NCI-H2029 treated with DMSO at 0.1 percent for 48 hours (cell line): ENCODE results near the gene IL6.
"Not testable (repeated sequence)": the region's sequence is repeated elsewhere in the genome, so short reads cannot be mapped to it uniquely, and the experiment has no call there.

Experiments
- DNase-seq: peaks from one replicate; lab custom pipeline; 2025; lab: John Stamatoyannopoulos, UW

Gene IL6

DNA sequence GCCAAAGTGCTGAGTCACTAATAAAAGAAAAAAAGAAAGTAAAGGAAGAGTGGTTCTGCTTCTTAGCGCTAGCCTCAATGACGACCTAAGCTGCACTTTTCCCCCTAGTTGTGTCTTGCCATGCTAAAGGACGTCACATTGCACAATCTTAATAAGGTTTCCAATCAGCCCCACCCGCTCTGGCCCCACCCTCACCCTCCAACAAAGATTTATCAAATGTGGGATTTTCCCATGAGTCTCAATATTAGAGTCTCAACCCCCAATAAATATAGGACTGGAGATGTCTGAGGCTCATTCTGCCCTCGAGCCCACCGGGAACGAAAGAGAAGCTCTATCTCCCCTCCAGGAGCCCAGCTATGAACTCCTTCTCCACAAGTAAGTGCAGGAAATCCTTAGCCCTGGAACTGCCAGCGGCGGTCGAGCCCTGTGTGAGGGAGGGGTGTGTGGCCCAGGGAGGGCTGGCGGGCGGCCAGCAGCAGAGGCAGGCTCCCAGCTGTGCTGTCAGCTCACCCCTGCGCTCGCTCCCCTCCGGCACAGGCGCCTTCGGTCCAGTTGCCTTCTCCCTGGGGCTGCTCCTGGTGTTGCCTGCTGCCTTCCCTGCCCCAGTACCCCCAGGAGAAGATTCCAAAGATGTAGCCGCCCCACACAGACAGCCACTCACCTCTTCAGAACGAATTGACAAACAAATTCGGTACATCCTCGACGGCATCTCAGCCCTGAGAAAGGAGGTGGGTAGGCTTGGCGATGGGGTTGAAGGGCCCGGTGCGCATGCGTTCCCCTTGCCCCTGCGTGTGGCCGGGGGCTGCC, at the start of gene IL6:
Gene IL6, plus strand, starts transcription at position 294 of the 807 bp plus-strand sequence. Its CDS starts 63 bp downstream, at position 357.
- DNase-seq = peak; percentile 50

DNA sequence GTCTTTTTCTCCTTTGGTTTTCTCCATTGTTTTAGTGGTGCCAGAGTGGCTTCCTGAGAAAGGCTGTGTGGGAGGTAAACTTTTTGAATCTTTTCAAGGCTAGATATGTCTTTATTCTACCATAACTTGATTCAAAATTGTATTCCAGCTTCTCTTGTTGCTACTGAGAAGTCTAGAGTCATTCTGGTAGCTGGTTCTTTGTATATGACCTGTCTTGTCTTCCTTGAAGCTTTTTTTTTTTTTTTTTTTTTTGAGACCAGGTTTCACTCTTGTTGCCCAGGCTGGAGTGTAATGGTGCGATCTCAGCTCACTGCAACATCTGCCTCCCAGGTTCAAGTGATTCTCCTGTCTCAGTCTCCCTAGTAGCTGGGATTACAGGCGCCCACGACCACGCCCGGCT, 49.7 kb upstream of the IL6 start:
- DNase-seq = not testable (repeated sequence)

DNA sequence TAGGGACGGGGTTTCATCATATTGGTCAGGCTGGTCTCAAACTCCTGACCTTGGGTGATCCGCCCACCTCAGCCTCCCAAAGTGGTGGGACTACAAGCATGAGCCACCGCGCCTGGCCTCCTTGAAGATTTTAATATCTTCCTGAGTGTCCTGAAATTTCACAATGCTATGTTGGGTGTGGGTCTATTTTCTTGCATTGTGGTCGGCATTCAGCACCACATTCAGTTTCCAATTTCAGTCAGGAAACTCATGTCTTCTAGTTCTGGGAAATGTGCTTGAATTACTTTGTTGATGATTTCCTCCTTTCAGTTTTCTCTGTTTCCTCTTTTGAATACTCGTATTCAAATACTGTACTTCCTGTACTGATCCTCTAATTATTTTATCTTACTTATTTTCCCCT, 49.3 kb upstream of the IL6 start:
- DNase-seq = no peak

DNA sequence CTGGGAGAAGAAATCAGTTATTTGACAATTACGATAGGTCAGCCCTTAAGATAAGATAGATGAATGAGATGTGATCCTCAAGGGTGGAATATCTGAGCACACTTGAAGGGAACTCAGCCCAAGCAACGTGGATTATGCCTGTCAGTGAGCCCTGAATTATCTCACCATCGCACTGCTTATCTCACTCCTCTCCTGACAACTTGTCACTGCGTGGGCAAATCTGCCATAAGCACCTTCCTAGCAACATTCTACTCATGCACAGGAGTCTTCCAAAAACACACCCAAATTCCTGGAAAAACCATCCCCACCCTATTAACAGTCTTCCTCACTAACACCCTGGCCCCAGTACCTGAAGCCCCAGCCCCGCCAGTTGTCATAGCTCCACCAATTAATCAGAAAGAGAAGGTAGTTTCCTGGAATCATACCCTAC, 46.5 kb upstream of the IL6 start:
- no peak for DNase-seq

DNA sequence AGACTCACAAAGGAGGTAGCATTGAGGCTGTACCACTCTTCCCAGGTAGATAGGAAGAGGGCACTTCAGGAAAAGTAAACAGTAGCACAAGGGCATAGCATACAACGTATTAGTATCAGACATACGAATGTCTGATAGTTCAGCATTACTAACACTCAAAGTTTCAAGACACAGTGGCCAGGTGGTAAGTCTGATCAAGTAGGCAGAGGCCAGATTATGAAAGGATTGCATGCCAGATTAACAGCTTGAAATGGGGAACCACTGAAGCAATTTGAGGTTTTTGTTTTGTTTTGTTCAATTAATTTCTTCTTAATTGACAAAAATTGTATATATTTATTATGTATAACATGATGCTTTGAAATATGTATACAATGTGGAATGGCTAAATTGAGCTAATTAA, 45.7 kb upstream of the IL6 start:
- peak; percentile 43 for DNase-seq

DNA sequence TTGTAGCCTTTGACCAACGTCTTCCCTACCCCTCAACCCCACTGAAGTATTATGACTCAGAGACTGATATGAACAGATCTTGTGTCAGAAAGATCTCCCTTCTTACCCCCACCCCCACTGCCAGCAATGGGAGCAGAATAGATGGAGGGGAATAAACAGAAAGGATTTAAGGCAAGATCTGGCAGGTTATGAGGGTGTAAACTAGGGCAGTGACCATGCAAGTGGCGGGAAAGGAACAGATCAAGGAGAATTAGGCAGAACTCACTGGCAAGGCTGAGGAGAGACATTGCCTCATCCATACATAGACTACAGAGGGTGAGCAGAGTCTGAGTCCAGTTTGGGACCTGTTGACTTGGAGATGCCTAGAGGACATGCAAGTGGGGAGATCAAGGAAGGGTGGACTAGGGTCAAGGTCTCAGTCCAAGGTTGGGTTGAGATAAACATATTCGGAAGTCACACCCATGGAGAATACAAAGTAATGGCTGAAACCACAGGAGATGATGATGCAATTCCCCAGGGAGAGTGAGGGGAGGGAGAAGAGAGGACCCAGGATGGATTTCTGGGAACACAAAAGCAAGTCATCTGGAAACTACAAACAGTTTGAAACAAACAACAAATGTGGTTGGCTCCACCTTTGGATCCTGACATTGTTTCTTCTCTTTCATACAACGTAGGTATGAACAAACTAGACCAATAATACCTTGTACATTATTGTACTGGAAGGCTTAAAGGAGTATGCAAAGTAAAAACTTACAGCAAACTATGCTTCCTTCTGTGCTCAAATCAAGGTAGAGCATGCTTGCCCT, 44.9 kb upstream of the IL6 start:
- no peak for DNase-seq

DNA sequence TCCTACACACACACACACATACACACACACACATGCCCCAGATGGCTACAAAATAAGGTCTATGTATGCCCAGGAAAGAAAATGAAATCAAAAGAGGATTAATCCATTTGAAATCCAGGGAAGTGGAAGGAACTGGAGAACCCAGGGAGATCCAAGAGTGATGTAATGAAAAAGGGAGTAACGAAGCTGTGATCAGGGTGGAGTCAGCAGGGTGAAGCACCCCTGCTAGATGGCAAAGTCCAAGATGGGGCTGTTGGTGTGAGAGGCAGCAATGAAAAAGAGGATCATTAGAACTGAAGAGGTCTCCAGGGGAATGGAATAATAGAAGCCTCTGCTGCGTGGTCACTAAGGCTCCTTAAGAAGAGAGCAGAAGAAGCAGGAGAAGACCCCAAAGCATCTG, 43.6 kb upstream of the IL6 start:
- DNase-seq = no peak

DNA sequence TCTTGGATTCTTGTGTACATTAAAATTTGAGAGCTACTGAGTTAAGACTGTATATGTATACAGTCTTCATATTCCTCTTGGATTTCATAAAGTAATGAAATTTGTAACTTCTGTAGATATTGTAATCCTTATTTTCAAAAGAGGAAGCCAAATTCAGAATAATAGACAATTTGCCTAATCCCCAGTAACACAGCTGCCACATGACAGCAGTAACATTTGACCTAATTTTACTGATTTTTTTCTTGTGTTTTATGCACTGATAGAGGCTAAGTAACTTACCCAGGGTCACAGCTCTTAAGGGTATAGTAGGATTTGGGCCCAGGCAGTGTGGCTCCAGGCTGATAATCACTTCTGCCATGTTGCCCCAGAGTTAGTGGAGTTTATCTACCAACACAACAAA, 40.4 kb upstream of the IL6 start:
- DNase-seq = no peak

DNA sequence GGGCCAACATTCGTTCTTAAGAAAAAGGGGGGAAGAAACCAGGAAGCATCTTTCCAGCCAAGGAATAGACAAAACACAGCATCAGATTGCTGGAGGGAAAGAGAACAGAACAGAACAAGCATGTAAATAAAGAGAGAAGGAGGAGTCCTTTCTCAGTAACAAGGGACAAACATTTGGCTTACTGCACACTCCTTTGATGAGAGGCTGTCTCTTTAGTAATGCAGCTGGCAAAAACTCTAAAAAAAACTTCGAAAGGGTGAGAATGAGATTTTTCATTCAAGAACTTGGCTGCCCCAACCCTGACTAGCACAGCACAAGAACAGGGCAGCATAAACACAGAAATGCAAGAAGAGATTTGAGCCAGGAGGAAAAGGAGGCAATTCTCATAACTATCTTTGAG, 38.9 kb upstream of the IL6 start:
- DNase-seq = no peak

DNA sequence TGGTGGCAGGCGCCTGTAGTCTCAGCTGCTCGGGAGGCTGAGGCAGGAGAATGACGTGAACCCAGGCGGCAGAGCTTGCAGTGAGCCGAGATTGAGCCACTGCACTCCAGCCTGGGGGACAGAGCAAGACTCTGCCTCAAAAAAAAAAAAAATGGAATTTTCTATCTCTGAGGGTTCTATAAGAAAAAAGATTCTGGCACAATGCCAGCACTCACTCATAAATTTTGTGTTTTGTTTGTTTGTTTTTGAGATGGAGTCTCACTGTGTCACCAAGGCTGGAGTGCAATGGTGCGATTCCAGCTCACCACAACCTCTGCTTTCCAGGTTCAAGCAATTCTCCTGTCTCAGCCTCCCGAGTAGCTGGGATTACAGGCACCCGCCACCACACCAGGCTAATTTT, 38.1 kb upstream of the IL6 start:
- DNase-seq = not testable (repeated sequence)

DNA sequence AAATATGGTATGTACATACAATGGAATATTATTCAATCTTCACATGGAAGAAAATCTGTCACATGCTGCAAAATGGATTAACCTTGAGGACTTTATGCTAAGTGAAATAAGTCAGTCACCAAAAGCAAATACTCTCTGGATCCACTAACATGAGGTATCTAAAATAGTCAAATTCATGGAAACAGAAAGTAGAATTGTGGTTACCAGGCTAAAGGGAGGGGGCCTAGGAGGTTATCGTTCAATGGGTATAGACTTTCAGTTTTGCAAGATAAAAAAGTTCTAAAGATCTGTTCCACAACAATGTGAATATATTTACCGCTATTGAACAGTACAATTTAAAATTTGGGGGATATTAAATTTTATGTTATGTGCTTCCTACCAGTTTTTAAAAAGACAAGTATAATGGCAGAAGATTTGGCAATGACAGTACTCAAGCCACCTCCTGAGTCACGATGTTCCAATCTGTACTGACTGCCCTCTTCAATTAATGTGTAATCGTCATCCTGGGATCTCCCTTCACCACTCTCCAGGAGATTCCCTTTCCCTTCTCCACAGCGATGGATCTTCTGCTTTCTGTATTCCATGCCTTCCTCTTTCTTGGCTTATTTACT, 32.3 kb upstream of the IL6 start:
- no peak for DNase-seq

DNA sequence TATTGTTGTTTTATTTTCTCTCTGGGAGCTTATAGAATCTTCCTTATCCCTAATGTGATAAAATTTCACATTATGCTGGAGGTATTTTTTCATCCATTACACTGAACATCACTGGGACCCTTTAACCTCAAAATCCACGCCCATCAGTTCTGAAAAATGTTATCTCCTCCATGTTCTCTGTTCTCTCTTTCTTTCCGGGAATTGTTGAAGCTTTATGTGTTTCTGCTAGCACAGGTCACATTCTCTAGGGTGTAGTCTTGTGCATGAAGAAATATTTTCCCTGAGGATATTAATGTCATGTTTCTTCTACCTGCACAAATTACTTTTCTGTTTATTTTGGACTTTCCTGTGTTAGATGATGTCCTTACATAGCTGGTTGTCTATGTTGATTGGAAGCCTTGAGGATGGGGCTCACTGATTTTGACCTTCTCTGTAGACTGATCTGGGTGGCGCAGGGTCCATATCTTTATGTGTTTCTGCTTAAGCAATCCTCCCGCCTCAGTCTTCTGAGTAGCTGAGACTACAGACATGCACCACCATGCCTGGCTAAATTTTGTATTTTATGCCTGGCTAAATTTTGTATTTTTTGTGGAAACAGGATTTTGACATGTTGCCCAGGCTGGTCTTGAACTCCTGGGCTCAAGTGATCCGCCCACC, 31.4 kb upstream of the IL6 start:
- DNase-seq = no peak

DNA sequence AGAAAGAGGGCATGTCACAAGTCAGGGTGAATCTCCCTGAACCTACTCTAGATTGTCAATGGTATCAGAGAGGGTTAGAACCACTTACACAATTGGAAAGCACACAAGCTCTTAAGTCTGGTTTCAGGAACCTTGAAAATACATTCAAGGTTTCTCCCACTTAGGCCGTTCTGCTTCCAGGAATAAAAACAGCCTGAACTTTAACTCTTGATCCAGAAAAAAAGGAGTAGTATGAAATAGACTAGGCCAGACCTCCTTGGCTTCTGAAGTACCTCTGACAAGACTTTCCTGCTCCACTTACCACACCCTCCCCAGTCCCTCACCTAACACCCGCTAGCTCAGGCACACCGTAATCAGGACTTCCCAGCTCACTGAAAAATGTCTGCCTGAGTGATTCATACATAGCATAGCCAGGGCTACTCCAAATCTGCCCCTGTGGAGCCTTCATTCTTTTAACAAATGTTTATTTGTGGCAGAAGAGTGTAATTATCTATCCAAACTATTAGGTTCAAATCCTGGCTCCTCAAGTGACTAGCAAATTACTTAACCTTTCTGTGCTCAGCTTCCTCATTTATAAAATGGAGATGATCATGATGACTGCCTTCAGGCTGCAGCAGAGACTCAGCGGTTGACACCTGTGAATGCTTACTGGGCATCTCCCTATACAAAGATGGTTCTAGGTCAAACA, 30.3 kb upstream of the IL6 start:
- DNase-seq = no peak

DNA sequence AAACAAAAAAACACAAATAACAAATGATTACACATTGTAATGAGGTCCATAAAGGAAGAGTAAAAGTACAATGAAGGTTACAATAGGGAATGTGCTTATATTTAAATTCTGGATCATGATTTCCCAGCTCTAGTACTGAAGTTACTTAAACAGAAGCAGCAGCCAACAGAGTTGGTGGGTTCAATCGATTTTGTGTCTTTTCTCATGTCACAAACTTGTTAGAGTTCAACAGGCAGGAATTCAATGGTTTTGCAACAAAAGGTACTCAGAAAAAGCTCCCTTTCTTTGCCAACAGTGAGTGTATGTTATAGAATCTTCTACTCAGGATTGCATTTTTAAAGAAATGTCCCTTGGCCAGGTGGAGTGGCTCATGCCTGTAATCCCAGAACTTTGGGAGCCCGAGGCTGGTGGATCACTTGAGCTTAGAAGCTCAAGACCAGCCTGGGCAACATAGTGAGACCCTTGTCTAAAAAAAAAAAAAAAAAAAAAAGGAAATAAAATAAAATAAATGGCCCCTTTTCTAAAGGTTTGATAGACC, 29.6 kb upstream of the IL6 start:
- no peak for DNase-seq

DNA sequence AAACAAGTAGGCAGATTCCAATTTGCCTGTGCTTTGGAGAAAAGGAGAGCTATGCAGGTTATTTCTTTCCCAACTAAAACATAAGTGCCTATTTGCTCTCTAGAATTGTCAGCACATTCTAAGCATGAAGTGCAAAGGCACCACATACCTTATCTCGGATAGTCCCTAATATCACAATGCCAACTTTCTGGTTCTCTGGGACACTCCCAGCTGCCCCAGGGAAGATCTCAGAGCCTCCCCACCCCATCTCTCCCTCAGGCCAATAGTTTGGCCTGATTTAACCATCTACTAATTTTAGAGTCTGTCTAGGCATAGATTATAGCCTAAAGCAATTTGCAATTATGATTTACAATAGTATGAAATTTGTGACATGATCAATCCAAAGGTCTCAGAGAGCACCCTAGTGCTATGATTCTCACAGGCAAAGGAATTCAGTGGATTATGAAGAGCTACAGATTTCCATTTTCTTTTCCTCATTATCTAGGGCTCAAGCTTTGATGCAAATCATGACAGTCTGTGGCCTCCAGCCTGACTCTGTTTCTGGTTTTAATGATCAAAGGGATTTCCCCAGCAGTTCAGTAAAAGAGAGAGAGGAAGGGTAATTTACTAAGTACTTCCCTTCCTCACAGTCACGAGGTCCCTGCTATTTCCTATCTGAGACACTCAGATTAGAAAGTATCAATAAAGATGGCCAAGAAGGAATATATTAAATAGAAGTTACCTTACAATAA, 29.0 kb upstream of the IL6 start:
- no peak for DNase-seq

DNA sequence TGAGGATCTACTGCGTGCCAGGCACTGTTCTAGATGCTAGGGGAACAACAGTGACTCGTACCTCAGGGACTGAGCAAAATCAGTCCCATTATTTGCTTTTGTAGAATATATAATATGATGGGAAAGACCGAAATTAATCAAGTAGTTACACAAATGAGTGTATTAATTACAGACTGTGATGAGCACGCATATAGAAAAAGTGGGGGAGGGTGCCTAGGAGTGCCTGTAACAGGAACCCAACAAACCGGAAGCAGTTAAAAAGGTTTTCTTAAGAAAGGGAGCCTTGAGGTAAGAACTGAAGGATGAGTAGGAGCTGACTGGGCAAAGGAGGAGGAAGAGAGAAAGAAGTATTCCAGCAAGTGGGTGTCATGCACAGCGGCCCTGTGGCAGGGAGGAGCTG, 28.2 kb upstream of the IL6 start:
- DNase-seq = no peak

DNA sequence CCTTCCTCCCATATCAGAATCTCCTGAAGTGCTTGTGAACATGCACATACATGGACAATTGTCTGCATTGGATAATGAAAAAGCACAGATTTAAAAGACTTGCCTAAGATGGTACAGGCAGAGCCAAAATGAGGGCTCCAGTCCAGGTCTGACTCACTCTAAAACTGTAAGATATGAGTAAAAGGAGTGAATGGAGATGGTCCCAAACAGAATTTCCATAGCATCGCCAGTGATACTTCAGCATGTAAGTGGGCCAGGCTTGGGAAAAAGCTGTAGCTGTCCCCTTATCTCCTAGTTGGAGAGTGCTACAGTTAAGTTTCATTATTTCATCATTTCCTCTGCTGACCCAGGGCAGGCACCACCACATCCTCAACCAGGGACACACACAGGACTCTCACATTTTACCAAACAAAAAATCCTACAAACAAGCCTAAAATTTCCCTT, 26.4 kb upstream of the IL6 start:
- DNase-seq = no peak

DNA sequence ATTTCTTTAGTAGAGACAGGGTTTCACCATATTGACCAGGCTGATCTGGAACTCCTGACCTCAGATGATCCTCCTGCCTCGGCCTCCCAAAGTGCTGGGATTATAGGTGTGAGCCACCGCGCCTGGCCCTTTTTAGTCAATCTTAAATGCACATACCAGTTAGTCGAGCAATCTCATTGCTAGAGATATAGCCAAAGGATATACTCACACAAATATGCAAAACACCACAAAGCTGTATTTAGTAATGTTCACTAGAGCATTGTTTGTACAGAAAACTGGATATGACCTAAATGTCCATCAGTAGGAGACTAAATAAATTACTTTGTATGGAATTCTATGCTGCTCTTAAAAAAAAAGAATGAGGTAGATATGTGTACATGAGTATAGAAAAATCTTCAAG, 24.5 kb upstream of the IL6 start:
- no peak for DNase-seq

DNA sequence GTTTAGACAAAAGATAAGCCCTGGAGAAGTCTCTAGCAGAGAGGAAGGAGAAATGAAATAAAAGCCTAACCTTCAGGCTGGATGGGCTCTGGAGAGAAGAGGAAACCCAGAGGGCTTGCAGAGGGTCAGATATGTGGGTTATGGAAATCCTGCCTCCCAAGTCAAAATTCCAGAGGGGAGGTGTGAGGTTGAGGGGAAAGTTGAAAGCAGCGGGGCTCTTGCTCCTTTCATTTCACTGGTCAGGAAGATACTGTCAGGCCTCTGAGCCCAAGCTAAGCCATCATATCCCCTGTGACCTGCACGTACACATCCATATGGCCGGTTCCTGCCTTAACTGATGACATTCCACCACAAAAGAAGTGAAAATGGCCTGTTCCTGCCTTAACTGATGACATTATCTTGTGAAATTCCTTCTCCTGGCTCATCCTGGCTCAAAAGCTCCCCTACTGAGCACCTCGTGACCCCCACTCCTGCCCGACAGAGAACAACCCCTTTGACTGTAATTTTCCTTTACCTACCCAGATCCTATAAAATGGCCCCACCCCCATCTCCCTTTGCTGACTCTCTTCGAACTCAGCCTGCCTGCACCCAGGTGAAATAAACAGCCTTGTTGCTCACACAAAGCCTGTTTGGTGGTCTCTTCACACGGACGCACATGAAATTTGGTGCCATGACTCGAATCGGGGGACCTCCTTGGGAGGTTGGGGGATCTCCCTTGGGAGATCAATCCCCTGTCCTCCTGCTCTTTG, 23.7 kb upstream of the IL6 start:
- DNase-seq = not testable (repeated sequence)
